GM23338 (cell line): Measurements from ENCODE around the gene SH3TC2. TPM values are rescaled to one million over a fixed set of nuclear protein-coding genes. Genes with fewer than 3 reads are reported as not detected.

Experiments used
- ATAC-seq: fragments of 200-7000 bp; cut with Tn5 transposase; 3 replicates; pipeline ENCODE4 v1.9.1; 2020
- DNase-seq: peaks from one replicate; pipeline ENCODE4 v3.0.0-alpha.2; 2015; ENCODE audit warnings: low spot score
- H2AFZ ChIP-seq: fragments of 200-600 bp; sonication (generic); 2 replicates; pipeline ENCODE4 v1.8.0; 2016; ENCODE audit warnings: antibody characterized with exemption, mild to moderate bottlenecking, moderate library complexity
- H3F3A ChIP-seq: fragments of 200-600 bp; sonication (generic); replicated peaks from 2 replicates; pipeline ENCODE4 v1.8.0; 2017; ENCODE audit warnings: antibody characterized with exemption, mixed run types, low read depth
- H3K27ac ChIP-seq: fragments of 200-600 bp; sonication (generic); 2 replicates; pipeline ENCODE4 v1.6.1; 2016; ENCODE audit warnings: low read depth
- H3K27me3 ChIP-seq: fragments of 200-600 bp; sonication (generic); 2 replicates; pipeline ENCODE4 v1.8.0; 2016; ENCODE audit warnings: mild to moderate bottlenecking, mixed run types, moderate library complexity; ENCODE audit not compliant: insufficient read depth
- H3K36me3 ChIP-seq: fragments of 200-600 bp; sonication (generic); 2 replicates; pipeline ENCODE4 v1.8.0; 2016; ENCODE audit warnings: mild to moderate bottlenecking; ENCODE audit not compliant: insufficient read depth
- H3K4me1 ChIP-seq: fragments of 200-600 bp; sonication (generic); 2 replicates; pipeline ENCODE4 v1.8.0; 2016; ENCODE audit warnings: mild to moderate bottlenecking, moderate library complexity; ENCODE audit not compliant: insufficient read depth
- H3K4me2 ChIP-seq: fragments of 200-600 bp; sonication (generic); 2 replicates; pipeline ENCODE4 v1.7.1; 2017; ENCODE audit warnings: mixed run types
- H3K4me3 ChIP-seq: fragments of 200-600 bp; sonication (generic); 2 replicates; pipeline ENCODE4 v1.6.1; 2016; ENCODE audit warnings: mixed run types
- H3K79me2 ChIP-seq: fragments of 200-600 bp; sonication (generic); replicated peaks from 2 replicates; pipeline ENCODE4 v1.8.0; 2017; ENCODE audit warnings: mild to moderate bottlenecking; ENCODE audit not compliant: insufficient read depth
- H3K9me2 ChIP-seq: fragments of 200-600 bp; sonication (generic); 2 replicates; pipeline ENCODE4 v1.8.0; 2017; ENCODE audit not compliant: insufficient read depth
- H4K20me1 ChIP-seq: fragments of 200-600 bp; sonication (generic); replicated peaks from 2 replicates; pipeline ENCODE4 v1.8.0; 2017; ENCODE audit warnings: mild to moderate bottlenecking; ENCODE audit not compliant: insufficient read depth
- H3K27ac Mint-ChIP-seq: 2 replicates; pipeline ENCODE4 v1.8.0; 2020; ENCODE audit warnings: inconsistent platforms, mild to moderate bottlenecking, moderate library complexity, mixed read lengths
- H3K27me3 Mint-ChIP-seq: 3 replicates; pipeline ENCODE4 v1.8.0; 2022; ENCODE audit warnings: low read depth, mild to moderate bottlenecking, moderate library complexity, mixed read lengths, inconsistent platforms; ENCODE audit not compliant: insufficient read depth, poor library complexity
- H3K36me3 Mint-ChIP-seq: 3 replicates; pipeline ENCODE4 v1.8.0; 2021; ENCODE audit warnings: low read depth, mild to moderate bottlenecking, inconsistent platforms, moderate library complexity, mixed read lengths
- H3K4me1 Mint-ChIP-seq: 3 replicates; pipeline ENCODE4 v1.8.0; 2020; ENCODE audit warnings: mild to moderate bottlenecking, inconsistent platforms, mixed read lengths
- H3K4me3 Mint-ChIP-seq: 3 replicates; pipeline ENCODE4 v1.8.0; 2021; ENCODE audit warnings: moderate library complexity, mild to moderate bottlenecking, inconsistent platforms, mixed read lengths
- H3K9me3 Mint-ChIP-seq: 3 replicates; pipeline ENCODE4 v1.8.0; 2020; ENCODE audit warnings: moderate library complexity, mild to moderate bottlenecking, inconsistent platforms, mixed read lengths
- CREB1 ChIP-seq: fragments of 250-450 bp; sonication (Bioruptor Pico); IDR thresholded peaks from 2 replicates; pipeline ENCODE4 v1.5.0; 2020; ENCODE audit warnings: low read depth, mild to moderate bottlenecking, moderate library complexity
- CTCF ChIP-seq, 2 experiments: fragments of 200-600 bp in 1 of 2; sonication (generic) in 1 of 2; conservative IDR thresholded peaks; 2 replicates each; pipeline versions ENCODE4 v1.5.1 to v1.6.1; 2016 to 2017; ENCODE audit warnings: antibody characterized with exemption in 2 of 2, low read depth in 2 of 2, mild to moderate bottlenecking in 2 of 2, moderate library complexity in 1 of 2
- ETS1 ChIP-seq: IDR thresholded peaks from 2 replicates; pipeline ENCODE4 v1.6.1; 2016; ENCODE audit warnings: antibody characterized with exemption
- EZH2phosphoT487 ChIP-seq: fragments of 200-600 bp; sonication (generic); IDR thresholded peaks from one replicate; pipeline ENCODE4 v1.8.1; 2018; ENCODE audit warnings: antibody characterized with exemption; ENCODE audit not compliant: unreplicated experiment
- NANOG ChIP-seq: IDR thresholded peaks from 2 replicates; pipeline ENCODE4 v1.6.1; 2016; ENCODE audit warnings: antibody characterized with exemption, borderline replicate concordance
- POLR2AphosphoS5 ChIP-seq: IDR thresholded peaks from 2 replicates; pipeline ENCODE4 v1.6.1; 2016; ENCODE audit warnings: antibody characterized with exemption, low read depth
- REST ChIP-seq: IDR thresholded peaks from one replicate; pipeline ENCODE4 v1.6.1; 2018; ENCODE audit warnings: antibody characterized with exemption; ENCODE audit not compliant: unreplicated experiment
- STAT1 ChIP-seq: IDR thresholded peaks from one replicate; pipeline ENCODE4 v1.6.1; 2016; ENCODE audit warnings: antibody characterized with exemption; ENCODE audit not compliant: unreplicated experiment
- ZNF114 ChIP-seq: fragments of 250-450 bp; sonication (Bioruptor Pico); IDR thresholded peaks from 2 replicates; pipeline ENCODE4 v1.5.0; 2020; ENCODE audit warnings: mild to moderate bottlenecking, moderate library complexity
- ZNF331 ChIP-seq: fragments of 250-450 bp; sonication (Bioruptor Pico); IDR thresholded peaks from 2 replicates; pipeline ENCODE4 v1.5.0; 2020; ENCODE audit warnings: low read depth, mild to moderate bottlenecking, moderate library complexity
- polyA plus RNA-seq: library from polyadenylated mRNA; unstranded; fragments of >200 nt; fragmentation: Nextera tagmentation; extraction: Ambion mirVana; gene quantifications from 2 replicates; pipeline ENCODE4 v1.2.1, GENCODE V29; 2016
- total RNA-seq: library from RNA; depleted of rRNA; stranded (reverse); fragments of >200 nt; shearing (Covaris generic); gene quantifications from 2 replicates; pipeline ENCODE4 v1.2.3, GENCODE V29; 2014

Gene SH3TC2
- total and polyA plus RNA-seq, 2 experiments from 2014 or later = 0.10 to 0.17 TPM

- H3K4me3 Mint-ChIP-seq = no peak overlapping the region
- Histone ChIP-seq H4K20me1 (no peaks in the 10 kb centered on the region), H3K4me3 (no peak overlapping the region), H3K9me2 (no peaks in the 10 kb centered on the region), H3K4me2 (no peak overlapping the region), H3K27ac (no peak overlapping the region), H3F3A (no peaks in the 10 kb centered on the region), H3K4me1 (no peaks in the 10 kb centered on the region), H3K79me2 (no peaks in the 10 kb centered on the region), H3K36me3 (no peaks in the 10 kb centered on the region), H3K27me3 (no peaks in the 10 kb centered on the region), H2AFZ (no peak overlapping the region)
- H3K4me1 Mint-ChIP-seq = no peaks in the 10 kb centered on the region; the same call in 1 of the 3 replicates
- H3K9me3 Mint-ChIP-seq = no peaks in the 10 kb centered on the region
- H3K27ac Mint-ChIP-seq = no peak overlapping the region
- DNase-seq = no peak
- no peak for ATAC-seq
- H3K36me3 Mint-ChIP-seq = no peaks in the 10 kb centered on the region
- no peak for TF ChIP-seq STAT1
- TF ChIP-seq ZNF331 = no peak
- H3K27me3 Mint-ChIP-seq = peaks cover 2% of the 10 kb centered on the region
Observed at GRCh38 chr5:149007174-149007573, 55.7 kb downstream of the SH3TC2 start.

GRCh38 chr5:149006426-149006825 lies 56.4 kb downstream of the SH3TC2 start:
- Histone ChIP-seq H3K4me3 (no peak overlapping the region), H4K20me1 (no peaks in the 10 kb centered on the region), H3K27me3 (no peaks in the 10 kb centered on the region), H3K4me2 (no peak overlapping the region), H3K36me3 (no peaks in the 10 kb centered on the region), H2AFZ (no peak overlapping the region), H3K79me2 (no peaks in the 10 kb centered on the region), H3K9me2 (no peaks in the 10 kb centered on the region), H3K27ac (no peak overlapping the region), H3F3A (no peaks in the 10 kb centered on the region), H3K4me1 (no peaks in the 10 kb centered on the region)
- H3K4me1 Mint-ChIP-seq = peaks cover 5% of the 10 kb centered on the region; the same call in 2 of the 3 replicates
- ATAC-seq (no peak), DNase-seq (no peak)
- no peak overlapping the region for H3K27ac Mint-ChIP-seq
- H3K9me3 Mint-ChIP-seq = no peaks in the 10 kb centered on the region
- TF ChIP-seq ZNF114 (CRISPR knock-in tag) (no peak), ZNF331 (no peak), REST (no peak), CREB1 (CRISPR knock-in tag) (no peak), POLR2AphosphoS5 (no peak), ETS1 (no peak), STAT1 (no peak), NANOG (no peak), CTCF (conservative IDR thresholded peaks at IDR 0.05; ENCODE audit: low read depth in 2 of 2) (no peak), EZH2phosphoT487 (no peak)
- H3K36me3 Mint-ChIP-seq = no peaks in the 10 kb centered on the region
- no peak overlapping the region for H3K4me3 Mint-ChIP-seq
- peaks cover 2% of the 10 kb centered on the region for H3K27me3 Mint-ChIP-seq
